Tibial nerve (tissue), 4 donors: ENCODE measurements around the gene SPPL2B. TPM values are rescaled to one million over a fixed set of nuclear protein-coding genes. Genes with fewer than 3 reads are reported as not detected.

ENCODE experiments used
- DNase-seq, 2 donors: peaks; one replicate each; pipeline ENCODE4 v3.0.0-alpha.2; 2019; ENCODE audit warnings: low spot score in 2 of 2
- H3K27ac ChIP-seq, 4 donors: fragments of 200-600 bp; sonication (generic) in 3 of 4; one replicate each; pipeline ENCODE4 v1.5.1; 2017 to 2019; ENCODE audit warnings: mild to moderate bottlenecking in 1 of 4
- H3K27me3 ChIP-seq, 2 donors: fragments of 200-600 bp; sonication (generic) in 1 of 2; one replicate each; pipeline versions ENCODE4 v1.5.1 to v1.6.0; 2017 to 2019
- H3K36me3 ChIP-seq, 3 donors: fragments of 200-600 bp; sonication (generic); one replicate each; pipeline ENCODE4 v1.5.1; 2018 to 2019
- H3K4me1 ChIP-seq, 4 donors: fragments of 200-600 bp; sonication (generic) in 3 of 4; one replicate each; pipeline ENCODE4 v1.5.1; 2017 to 2019
- H3K4me3 ChIP-seq, 4 donors: fragments of 200-600 bp; sonication (generic) in 3 of 4; one replicate each; pipeline ENCODE4 v1.5.1; 2017 to 2019; ENCODE audit warnings: mild to moderate bottlenecking in 1 of 4, moderate library complexity in 1 of 4
- H3K9me3 ChIP-seq, 4 donors: fragments of 200-600 bp; sonication (generic) in 3 of 4; one replicate each; pipeline ENCODE4 v1.5.1; 2017 to 2019
- EP300 ChIP-seq, 2 donors: sonication (generic); formaldehyde crosslinking; IDR thresholded peaks; one replicate each; pipeline ENCODE4 v1.6.1; 2017; ENCODE audit warnings: antibody characterized with exemption in 2 of 2, mild to moderate bottlenecking in 1 of 2
- POLR2A ChIP-seq, 2 donors: fragments of 450-650 bp; IDR thresholded peaks; one replicate each; pipeline ENCODE4 v1.6.1; 2017; ENCODE audit warnings: antibody characterized with exemption in 2 of 2, mild to moderate bottlenecking in 2 of 2, moderate library complexity in 2 of 2
- WGBS, 2 donors: methylation state at CpG; one replicate each; pipeline ENCODE4 v1.1.5; 2018; 5-methylcytosine and 5-hydroxymethylcytosine counted together
- total RNA-seq, 4 donors: library from RNA; depleted of rRNA; stranded (reverse); fragments of >200 nt; gene quantifications; one replicate each; pipeline ENCODE4 v1.1.0, GENCODE V29; 2016
- TF ChIP-seq, protein P1 (sequence below), 5 experiments: fragments of 200-600 bp in 3 of 5; fragments of 450-650 bp in 2 of 5; sonication (generic) in 3 of 5; IDR thresholded peaks; one replicate each; pipeline ENCODE4 v1.5.1; 2016 to 2019; ENCODE audit warnings: antibody characterized with exemption in 5 of 5, mild to moderate bottlenecking in 3 of 5, moderate library complexity in 2 of 5

The SPPL2B gene
- total RNA-seq, 4 donors from 2014 or later: 51.1 to 97.2 (median 77.7) TPM

DNA sequence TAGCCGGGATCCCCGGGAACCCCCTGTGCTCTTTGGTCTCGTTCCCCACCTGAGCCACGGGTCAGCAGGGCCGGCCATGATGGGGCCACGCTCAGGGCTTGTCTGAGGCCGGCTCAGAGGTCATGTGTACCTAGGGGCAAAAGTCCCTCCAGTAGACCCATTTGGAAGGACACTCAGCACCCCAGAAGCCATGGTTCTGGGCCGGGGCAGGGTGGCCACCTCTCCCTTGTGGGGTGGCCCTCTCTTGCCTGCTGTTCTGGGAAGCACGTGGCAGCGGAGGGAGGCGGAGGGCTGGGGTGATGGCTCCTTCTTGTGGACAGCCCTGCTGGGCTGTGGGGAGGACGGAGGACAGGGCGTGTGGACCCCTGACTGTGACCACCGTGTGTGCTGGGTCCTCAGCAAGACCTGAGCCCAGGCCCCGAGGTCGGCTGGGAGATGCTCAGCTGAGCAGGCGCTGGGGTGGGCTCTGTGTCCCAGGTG lies 40.1 kb upstream of the SPPL2B start:
- Histone ChIP-seq H3K4me1 (peaks cover 0 to 28% (median 13%) of the 10 kb centered on the region in 4 donors), H3K9me3 (no peaks in the 10 kb centered on the region), H3K27me3 (peaks cover 0 to 47% of the 10 kb centered on the region in 2 donors), H3K4me3 (no peak overlapping the region), H3K27ac (no peak overlapping the region), H3K36me3 (no peaks in the 10 kb centered on the region)
- 80 to 84% methylated on average over 13 to 14 of the region's 17 CpGs for WGBS, 2 donors
- no peak for TF ChIP-seq POLR2A (IDR thresholded peaks at IDR 0.05)
- no peak for DNase-seq

DNA sequence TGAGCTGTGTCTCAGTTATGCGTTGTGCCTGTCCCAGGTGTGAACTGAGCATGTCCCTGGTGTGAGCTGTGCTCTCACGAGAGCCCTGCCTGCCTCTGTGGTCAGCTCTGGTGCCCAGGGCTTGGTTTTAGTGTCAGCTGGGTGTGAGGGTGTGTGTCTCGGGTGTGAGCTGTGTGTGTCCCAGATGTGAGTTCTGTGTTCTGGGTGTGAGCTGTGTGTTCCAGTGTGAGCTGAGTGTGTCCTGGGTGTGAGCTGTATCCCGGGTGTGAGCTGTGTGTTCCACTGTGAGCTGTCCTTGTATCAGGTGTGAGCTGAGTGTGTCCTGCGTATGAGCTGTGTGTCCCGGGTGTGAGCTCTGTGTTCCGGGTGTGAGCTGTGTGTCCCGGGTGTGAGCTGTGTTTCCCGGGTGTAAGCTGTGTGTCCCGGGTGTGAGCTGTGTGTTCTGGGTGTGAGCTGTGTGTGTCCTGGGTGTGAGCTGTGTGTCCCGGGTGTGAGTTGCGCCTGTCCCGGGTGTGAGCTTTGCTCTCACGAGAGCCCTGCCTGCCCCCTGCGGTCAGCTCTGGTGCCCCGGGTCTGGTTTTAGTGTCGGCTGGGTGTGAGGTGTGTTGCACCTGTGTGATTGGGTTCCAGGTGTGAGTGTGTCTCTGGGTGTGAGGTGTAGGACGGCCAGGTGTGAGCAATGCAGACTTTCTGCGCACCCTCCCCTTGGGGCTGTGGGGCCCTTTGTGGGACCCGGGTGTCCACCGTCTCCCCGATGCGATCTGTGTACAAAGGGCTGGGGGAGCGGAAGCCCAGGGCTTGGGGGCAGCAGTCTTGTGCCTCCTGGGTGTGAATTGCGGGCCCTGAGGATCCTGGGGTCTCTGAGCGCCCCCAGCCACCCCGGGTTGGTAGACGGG lies 39.4 kb upstream of the SPPL2B start:
- peak overlapping the region in 3 of 4 donors; percentile 28 to 55 (median 52) for H3K4me3 ChIP-seq

DNA sequence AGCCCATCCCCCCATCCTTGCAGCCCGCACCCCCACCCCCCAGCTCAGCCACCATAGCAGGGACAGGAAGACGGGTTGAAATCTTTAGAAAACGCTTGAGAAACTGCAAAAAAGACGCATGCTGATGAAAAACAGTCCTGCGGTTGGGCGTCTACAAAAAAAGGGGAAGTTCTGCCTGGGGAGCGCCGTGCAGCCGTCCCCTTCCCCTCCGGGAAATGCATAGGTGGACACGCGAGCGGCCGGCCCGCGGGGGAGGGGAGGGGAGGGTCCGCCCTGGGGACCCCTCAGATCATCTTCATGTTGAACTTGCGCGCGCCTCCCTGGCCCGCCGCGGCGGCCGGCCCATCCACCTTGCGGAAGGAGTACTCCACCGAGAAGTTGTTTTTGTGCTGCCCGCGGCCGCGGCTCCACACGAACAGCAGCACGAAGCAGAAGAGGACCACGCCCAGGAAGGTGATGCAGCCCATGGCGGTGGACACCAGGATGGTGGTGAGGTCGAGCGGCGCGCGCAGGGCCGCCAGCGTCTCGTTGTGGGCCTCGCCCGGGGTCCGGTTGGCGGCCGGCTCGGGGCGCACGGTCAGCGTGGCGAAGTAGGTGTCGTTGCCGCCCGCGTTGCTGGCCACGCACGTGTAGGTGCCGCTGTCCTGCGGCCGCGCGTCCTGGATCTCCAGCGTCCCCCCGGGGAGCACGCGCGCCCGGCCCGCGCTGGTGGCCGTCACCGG lies 38.6 kb upstream of the SPPL2B start:
- Histone ChIP-seq H3K36me3 (no peaks in the 10 kb centered on the region), H3K9me3 (no peaks in the 10 kb centered on the region), H3K4me1 (peaks cover 0 to 37% (median 17%) of the 10 kb centered on the region in 4 donors), H3K4me3 (peak overlapping the region; percentile 18 to 55 (median 40)), H3K27ac (peak overlapping the region in 3 of 4 donors; percentile 35 to 82 (median 64)), H3K27me3 (peaks cover 0 to 58% of the 10 kb centered on the region in 2 donors)
- no peak for TF ChIP-seq EP300 (IDR thresholded peaks at IDR 0.05)
- TF ChIP-seq, protein P1, sequence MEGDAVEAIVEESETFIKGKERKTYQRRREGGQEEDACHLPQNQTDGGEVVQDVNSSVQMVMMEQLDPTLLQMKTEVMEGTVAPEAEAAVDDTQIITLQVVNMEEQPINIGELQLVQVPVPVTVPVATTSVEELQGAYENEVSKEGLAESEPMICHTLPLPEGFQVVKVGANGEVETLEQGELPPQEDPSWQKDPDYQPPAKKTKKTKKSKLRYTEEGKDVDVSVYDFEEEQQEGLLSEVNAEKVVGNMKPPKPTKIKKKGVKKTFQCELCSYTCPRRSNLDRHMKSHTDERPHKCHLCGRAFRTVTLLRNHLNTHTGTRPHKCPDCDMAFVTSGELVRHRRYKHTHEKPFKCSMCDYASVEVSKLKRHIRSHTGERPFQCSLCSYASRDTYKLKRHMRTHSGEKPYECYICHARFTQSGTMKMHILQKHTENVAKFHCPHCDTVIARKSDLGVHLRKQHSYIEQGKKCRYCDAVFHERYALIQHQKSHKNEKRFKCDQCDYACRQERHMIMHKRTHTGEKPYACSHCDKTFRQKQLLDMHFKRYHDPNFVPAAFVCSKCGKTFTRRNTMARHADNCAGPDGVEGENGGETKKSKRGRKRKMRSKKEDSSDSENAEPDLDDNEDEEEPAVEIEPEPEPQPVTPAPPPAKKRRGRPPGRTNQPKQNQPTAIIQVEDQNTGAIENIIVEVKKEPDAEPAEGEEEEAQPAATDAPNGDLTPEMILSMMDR (IDR thresholded peaks at IDR 0.05): no peak
- TF ChIP-seq POLR2A (IDR thresholded peaks at IDR 0.05): no peak
- WGBS, 2 donors: 1 to 3% methylated on average over 18 to 47 of the region's 74 CpGs
- no peak for DNase-seq

More for the DNA sequence above, 39.4 kb upstream of the SPPL2B start:
- Histone ChIP-seq H3K9me3 (no peaks in the 10 kb centered on the region), H3K27ac (peak overlapping the region in 3 of 4 donors; percentile 35 to 82 (median 64)), H3K27me3 (peaks cover 0 to 50% of the 10 kb centered on the region in 2 donors), H3K36me3 (no peaks in the 10 kb centered on the region), H3K4me1 (peaks cover 0 to 29% (median 13%) of the 10 kb centered on the region in 4 donors)
- TF ChIP-seq POLR2A (IDR thresholded peaks at IDR 0.05): no peak
- TF ChIP-seq EP300 (IDR thresholded peaks at IDR 0.05): no peak
- TF ChIP-seq, protein P1 (IDR thresholded peaks at IDR 0.05): no peak
- 41 to 58% methylated on average over 14 to 28 of the region's 28 CpGs for WGBS, 2 donors
- no peak for DNase-seq

DNA sequence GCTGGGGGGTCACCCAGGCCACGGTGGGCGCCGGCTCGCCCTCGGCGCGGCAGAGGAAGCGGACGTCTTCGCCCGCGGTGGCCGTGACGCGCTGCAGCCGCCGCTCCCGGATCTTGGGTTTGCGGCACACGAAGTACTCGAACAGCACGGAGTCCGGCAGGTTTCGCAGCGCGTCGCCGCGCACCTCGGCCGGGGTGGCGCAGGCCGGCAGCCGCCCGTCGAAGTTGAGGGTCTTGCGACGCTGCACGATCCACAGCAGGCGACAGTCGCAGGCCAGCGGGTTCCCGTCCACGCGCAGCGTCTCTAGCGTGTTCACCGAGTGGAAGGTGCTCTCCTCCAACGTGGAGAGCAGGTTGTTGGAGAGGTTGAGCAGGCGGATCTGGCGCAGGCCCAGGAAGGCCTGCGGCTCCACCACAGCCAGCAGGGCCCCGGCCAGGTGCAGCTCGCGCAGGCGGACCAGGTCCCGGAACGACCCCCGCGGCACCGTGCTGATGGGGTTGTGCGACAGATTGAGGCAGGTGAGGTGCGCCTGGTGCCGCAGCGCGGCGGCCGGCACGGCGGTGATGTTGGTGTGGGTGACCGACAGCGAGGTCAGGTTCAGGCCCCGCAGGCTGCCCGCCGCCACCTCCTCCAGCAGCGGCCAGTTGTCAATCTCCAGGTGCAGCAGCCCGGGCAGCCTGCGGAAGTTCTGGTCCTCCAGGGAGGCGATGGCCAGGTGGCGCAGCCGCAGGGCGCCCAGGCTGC lies 37.9 kb upstream of the SPPL2B start:
- H3K27me3 ChIP-seq: peaks cover 0 to 58% of the 10 kb centered on the region in 2 donors
- H3K4me1 ChIP-seq: peaks cover 0 to 43% (median 17%) of the 10 kb centered on the region in 4 donors
- no peak for DNase-seq
- peak overlapping the region in 2 of 4 donors; percentile 35 to 82 for H3K27ac ChIP-seq
- peak overlapping the region; percentile 10 to 55 (median 35) for H3K4me3 ChIP-seq
- WGBS, 2 donors: 2 to 4% methylated on average over 13 to 48 of the region's 82 CpGs
- H3K9me3 ChIP-seq: no peaks in the 10 kb centered on the region
- TF ChIP-seq POLR2A (IDR thresholded peaks at IDR 0.05): no peak
- no peak for TF ChIP-seq EP300 (IDR thresholded peaks at IDR 0.05)
- TF ChIP-seq, protein P1 (IDR thresholded peaks at IDR 0.05): no peak
- H3K36me3 ChIP-seq: no peaks in the 10 kb centered on the region
